SK-N-SH treated with all-trans-retinoic acid at 6 μM for 48 hours (cell line): ENCODE results near the gene MACROD1.

Experiments used
- ATAC-seq: fragments of 200-7000 bp; cut with Tn5 transposase; 3 replicates; pipeline ENCODE4 v1.9.1; 2020; ENCODE audit warnings: mild to moderate bottlenecking, moderate library complexity
- ARNTL ChIP-seq: fragments of 450-650 bp; formaldehyde crosslinking; IDR thresholded peaks from 2 replicates; pipeline ENCODE4 v1.5.0; 2020; ENCODE audit warnings: low read depth, mild to moderate bottlenecking, moderate library complexity, borderline replicate concordance
- BACH2 ChIP-seq: fragments of 250-450 bp; sonication (Bioruptor Pico); IDR thresholded peaks from 2 replicates; pipeline ENCODE4 v1.9.0; 2021; ENCODE audit warnings: mild to moderate bottlenecking, borderline replicate concordance
- CREB5 ChIP-seq: fragments of 250-450 bp; sonication (Bioruptor Pico); IDR thresholded peaks from 2 replicates; pipeline ENCODE4 v1.5.1; 2020; ENCODE audit warnings: low read depth, mild to moderate bottlenecking, moderate library complexity
- CSDC2 ChIP-seq: fragments of 250-450 bp; sonication (Bioruptor Pico); IDR thresholded peaks from 2 replicates; pipeline ENCODE4 v1.5.0; 2020; ENCODE audit warnings: mild to moderate bottlenecking, moderate library complexity
- ESRRG ChIP-seq: fragments of 250-450 bp; sonication (Bioruptor Pico); IDR thresholded peaks from 2 replicates; pipeline ENCODE4 v1.6.1; 2021; ENCODE audit warnings: mild to moderate bottlenecking
- GLIS3 ChIP-seq: fragments of 250-450 bp; sonication (Bioruptor Pico); IDR thresholded peaks from 2 replicates; pipeline ENCODE4 v1.5.0; 2020; ENCODE audit warnings: mild to moderate bottlenecking, moderate library complexity
- ISL1 ChIP-seq: fragments of 250-450 bp; sonication (Bioruptor Pico); IDR thresholded peaks from 2 replicates; pipeline ENCODE4 v2.1.2; 2022; ENCODE audit warnings: mild to moderate bottlenecking, moderate library complexity
- OSR1 ChIP-seq: fragments of 250-450 bp; sonication (Bioruptor Pico); IDR thresholded peaks from 2 replicates; pipeline ENCODE4 v1.8.0; 2022; ENCODE audit warnings: moderate library complexity, mild to moderate bottlenecking, inconsistent platforms
- POU6F1 ChIP-seq: fragments of 250-450 bp; sonication (Bioruptor Pico); IDR thresholded peaks from 2 replicates; pipeline ENCODE4 v1.8.0; 2021; ENCODE audit warnings: low read depth, mild to moderate bottlenecking, moderate library complexity, borderline replicate concordance
- PPARA ChIP-seq: fragments of 250-450 bp; sonication (Bioruptor Pico); IDR thresholded peaks from 2 replicates; pipeline ENCODE4 v1.5.0; 2020; ENCODE audit warnings: mild to moderate bottlenecking, borderline replicate concordance
- RARB ChIP-seq: fragments of 250-450 bp; sonication (Bioruptor Pico); IDR thresholded peaks from 2 replicates; pipeline ENCODE4 v1.8.0; 2021; ENCODE audit warnings: mild to moderate bottlenecking, moderate library complexity
- TCF4 ChIP-seq: fragments of 250-450 bp; sonication (Bioruptor Pico); IDR thresholded peaks from 2 replicates; pipeline ENCODE4 v1.8.0; 2021; ENCODE audit warnings: mild to moderate bottlenecking, moderate library complexity, borderline replicate concordance
- ZC3H10 ChIP-seq: fragments of 250-450 bp; sonication (Bioruptor Pico); IDR thresholded peaks from 2 replicates; pipeline ENCODE4 v1.5.1; 2021; ENCODE audit warnings: mild to moderate bottlenecking, moderate library complexity
- ZFP3 ChIP-seq: fragments of 250-450 bp; sonication (Bioruptor Pico); IDR thresholded peaks from 2 replicates; pipeline ENCODE4 v1.5.0; 2020; ENCODE audit warnings: mild to moderate bottlenecking, moderate library complexity
- ZFP30 ChIP-seq: fragments of 450-650 bp; formaldehyde crosslinking; IDR thresholded peaks from 2 replicates; pipeline ENCODE4 v1.5.0; 2022; ENCODE audit warnings: mild to moderate bottlenecking, moderate library complexity
- ZNF565 ChIP-seq: fragments of 450-650 bp; formaldehyde crosslinking; conservative IDR thresholded peaks from 2 replicates; pipeline ENCODE4 v1.5.0; 2020; ENCODE audit warnings: low read depth, mild to moderate bottlenecking, moderate library complexity
- ZNF70 ChIP-seq: fragments of 450-650 bp; formaldehyde crosslinking; IDR thresholded peaks from 2 replicates; pipeline ENCODE4 v1.5.0; 2020; ENCODE audit warnings: mild to moderate bottlenecking, moderate library complexity
- ZNF8 ChIP-seq: fragments of 450-650 bp; formaldehyde crosslinking; IDR thresholded peaks from 2 replicates; pipeline ENCODE4 v1.5.0; 2020; ENCODE audit warnings: mild to moderate bottlenecking, moderate library complexity
- TF ChIP-seq, protein P1 (sequence below): fragments of 250-450 bp; sonication (Bioruptor Pico); IDR thresholded peaks from 2 replicates; pipeline ENCODE4 v1.5.1; 2021; ENCODE audit warnings: mild to moderate bottlenecking, moderate library complexity
- TF ChIP-seq, protein P2 (sequence below): fragments of 250-450 bp; sonication (Bioruptor Pico); IDR thresholded peaks from 2 replicates; pipeline ENCODE4 v1.5.0; 2020; ENCODE audit warnings: mild to moderate bottlenecking, moderate library complexity
- TF ChIP-seq, protein P3 (sequence below): fragments of 250-450 bp; sonication (Bioruptor Pico); IDR thresholded peaks from 2 replicates; pipeline ENCODE4 v1.8.0; 2020; ENCODE audit warnings: mild to moderate bottlenecking, moderate library complexity, borderline replicate concordance

MACROD1 gene

DNA sequence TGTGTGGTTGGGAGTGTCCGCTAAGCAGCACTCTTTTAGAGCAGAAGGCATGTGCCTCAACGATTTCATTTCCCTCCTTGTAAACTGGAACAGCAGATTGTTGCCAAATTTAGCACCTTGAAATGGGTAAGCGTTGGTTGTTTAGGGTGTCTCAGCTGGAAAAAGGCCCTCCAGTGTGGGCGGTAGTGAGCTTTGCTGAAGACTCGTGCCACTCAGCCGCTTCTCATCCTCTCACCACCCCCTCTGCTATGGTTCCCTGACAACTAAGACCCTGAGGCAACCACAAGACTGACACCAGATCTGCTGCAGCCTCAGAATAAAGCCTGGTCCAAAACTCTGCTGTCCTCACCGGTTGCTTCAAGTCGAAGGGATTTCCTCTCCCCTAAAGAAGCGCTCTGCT lies 30.7 kb upstream of the MACROD1 start:
- ATAC-seq, result no peak
- TF ChIP-seq, protein P1, sequence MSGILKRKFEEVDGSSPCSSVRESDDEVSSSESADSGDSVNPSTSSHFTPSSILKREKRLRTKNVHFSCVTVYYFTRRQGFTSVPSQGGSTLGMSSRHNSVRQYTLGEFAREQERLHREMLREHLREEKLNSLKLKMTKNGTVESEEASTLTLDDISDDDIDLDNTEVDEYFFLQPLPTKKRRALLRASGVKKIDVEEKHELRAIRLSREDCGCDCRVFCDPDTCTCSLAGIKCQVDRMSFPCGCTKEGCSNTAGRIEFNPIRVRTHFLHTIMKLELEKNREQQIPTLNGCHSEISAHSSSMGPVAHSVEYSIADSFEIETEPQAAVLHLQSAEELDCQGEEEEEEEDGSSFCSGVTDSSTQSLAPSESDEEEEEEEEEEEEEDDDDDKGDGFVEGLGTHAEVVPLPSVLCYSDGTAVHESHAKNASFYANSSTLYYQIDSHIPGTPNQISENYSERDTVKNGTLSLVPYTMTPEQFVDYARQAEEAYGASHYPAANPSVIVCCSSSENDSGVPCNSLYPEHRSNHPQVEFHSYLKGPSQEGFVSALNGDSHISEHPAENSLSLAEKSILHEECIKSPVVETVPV (CRISPR knock-in tag), result no peak
- TF ChIP-seq ZNF70 (CRISPR knock-in tag) (no peak), ZNF565 (no peak), ISL1 (CRISPR knock-in tag) (no peak), GLIS3 (CRISPR knock-in tag) (no peak)

DNA sequence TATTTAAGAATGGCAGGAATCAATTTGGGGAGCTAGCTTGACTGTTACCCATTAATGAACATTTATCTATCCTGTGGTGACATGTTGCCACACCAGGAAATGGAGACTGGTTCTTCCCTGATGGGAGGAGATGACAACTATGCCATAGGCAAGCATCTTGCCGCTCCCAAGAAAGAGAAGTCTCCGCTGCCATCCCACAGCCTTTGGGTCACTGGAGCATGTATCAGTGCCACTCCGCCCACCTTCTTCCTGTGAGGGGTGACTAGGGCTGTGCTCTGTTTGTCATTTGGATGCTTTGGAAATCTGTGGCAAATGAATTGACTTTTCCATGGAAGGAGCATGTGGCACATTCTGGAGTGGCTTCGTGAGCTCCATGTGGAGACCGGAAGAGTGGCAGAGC lies 26.5 kb upstream of the MACROD1 start:
- TF ChIP-seq ZFP30 (CRISPR knock-in tag) (no peak), PPARA (CRISPR knock-in tag) (no peak), ISL1 (CRISPR knock-in tag) (no peak), GLIS3 (CRISPR knock-in tag) (no peak), POU6F1 (CRISPR knock-in tag) (no peak), ZNF565 (no peak), CREB5 (CRISPR knock-in tag) (no peak)
- TF ChIP-seq, protein P2, sequence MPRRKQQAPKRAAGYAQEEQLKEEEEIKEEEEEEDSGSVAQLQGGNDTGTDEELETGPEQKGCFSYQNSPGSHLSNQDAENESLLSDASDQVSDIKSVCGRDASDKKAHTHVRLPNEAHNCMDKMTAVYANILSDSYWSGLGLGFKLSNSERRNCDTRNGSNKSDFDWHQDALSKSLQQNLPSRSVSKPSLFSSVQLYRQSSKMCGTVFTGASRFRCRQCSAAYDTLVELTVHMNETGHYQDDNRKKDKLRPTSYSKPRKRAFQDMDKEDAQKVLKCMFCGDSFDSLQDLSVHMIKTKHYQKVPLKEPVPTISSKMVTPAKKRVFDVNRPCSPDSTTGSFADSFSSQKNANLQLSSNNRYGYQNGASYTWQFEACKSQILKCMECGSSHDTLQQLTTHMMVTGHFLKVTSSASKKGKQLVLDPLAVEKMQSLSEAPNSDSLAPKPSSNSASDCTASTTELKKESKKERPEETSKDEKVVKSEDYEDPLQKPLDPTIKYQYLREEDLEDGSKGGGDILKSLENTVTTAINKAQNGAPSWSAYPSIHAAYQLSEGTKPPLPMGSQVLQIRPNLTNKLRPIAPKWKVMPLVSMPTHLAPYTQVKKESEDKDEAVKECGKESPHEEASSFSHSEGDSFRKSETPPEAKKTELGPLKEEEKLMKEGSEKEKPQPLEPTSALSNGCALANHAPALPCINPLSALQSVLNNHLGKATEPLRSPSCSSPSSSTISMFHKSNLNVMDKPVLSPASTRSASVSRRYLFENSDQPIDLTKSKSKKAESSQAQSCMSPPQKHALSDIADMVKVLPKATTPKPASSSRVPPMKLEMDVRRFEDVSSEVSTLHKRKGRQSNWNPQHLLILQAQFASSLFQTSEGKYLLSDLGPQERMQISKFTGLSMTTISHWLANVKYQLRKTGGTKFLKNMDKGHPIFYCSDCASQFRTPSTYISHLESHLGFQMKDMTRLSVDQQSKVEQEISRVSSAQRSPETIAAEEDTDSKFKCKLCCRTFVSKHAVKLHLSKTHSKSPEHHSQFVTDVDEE, result no peak
- no peak for ATAC-seq

DNA sequence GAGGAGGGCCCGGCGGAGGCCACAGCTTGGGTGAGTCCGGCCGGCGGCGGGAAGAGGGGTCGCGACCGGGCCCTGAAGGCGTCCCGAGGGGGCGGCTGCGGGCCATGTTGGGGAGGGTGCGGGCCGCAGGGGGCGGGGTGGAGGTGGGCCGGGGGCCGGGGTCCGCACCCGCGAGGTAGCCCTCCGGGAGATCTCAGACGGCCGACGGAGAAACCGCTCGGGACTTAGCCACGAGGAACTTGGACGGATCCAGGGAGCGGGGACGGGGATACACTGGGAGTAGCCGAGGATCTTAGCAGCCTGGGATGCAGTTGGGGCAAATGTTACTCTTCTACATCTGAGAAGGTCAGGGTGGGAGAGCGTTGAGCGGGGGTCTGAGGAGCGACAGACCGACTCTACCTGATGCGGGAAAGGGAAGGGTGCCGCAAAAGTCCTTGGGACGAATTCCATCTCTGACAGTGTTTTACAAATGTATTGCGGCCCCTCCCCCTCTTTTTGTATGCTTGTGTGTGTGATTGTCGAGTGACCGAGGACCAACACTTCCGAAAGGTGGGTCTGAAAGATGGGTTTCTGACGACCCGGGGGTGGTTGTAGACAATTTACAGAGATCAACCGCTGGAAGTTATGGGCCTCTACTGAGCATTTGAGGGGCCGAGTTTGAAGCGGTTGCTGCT lies 20.7 kb upstream of the MACROD1 start:
- no peak for ATAC-seq

More for the DNA sequence above, 20.7 kb upstream of the MACROD1 start:
- TF ChIP-seq, protein P3, sequence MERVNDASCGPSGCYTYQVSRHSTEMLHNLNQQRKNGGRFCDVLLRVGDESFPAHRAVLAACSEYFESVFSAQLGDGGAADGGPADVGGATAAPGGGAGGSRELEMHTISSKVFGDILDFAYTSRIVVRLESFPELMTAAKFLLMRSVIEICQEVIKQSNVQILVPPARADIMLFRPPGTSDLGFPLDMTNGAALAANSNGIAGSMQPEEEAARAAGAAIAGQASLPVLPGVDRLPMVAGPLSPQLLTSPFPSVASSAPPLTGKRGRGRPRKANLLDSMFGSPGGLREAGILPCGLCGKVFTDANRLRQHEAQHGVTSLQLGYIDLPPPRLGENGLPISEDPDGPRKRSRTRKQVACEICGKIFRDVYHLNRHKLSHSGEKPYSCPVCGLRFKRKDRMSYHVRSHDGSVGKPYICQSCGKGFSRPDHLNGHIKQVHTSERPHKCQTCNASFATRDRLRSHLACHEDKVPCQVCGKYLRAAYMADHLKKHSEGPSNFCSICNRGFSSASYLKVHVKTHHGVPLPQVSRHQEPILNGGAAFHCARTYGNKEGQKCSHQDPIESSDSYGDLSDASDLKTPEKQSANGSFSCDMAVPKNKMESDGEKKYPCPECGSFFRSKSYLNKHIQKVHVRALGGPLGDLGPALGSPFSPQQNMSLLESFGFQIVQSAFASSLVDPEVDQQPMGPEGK (CRISPR knock-in tag), result no peak
- TF ChIP-seq ZFP3 (CRISPR knock-in tag) (no peak), ESRRG (CRISPR knock-in tag) (no peak), CSDC2 (CRISPR knock-in tag) (no peak), POU6F1 (CRISPR knock-in tag) (no peak), RARB (CRISPR knock-in tag) (no peak), BACH2 (no peak), OSR1 (CRISPR knock-in tag) (no peak), TCF4 (no peak), ZNF8 (no peak), ARNTL (CRISPR knock-in tag) (no peak), ZC3H10 (CRISPR knock-in tag) (no peak), ZNF565 (no peak), PPARA (CRISPR knock-in tag) (no peak)
- TF ChIP-seq, protein P2, result no peak
- TF ChIP-seq, protein P1 (CRISPR knock-in tag), result no peak
